Lower leg skin (tissue), 3 donors: ENCODE measurements around the gene RACGAP1.

ENCODE experiments used
- CTCF ChIP-seq, 3 donors: fragments of 450-650 bp; IDR thresholded peaks; one replicate each; pipeline ENCODE4 v1.5.1; 2016; ENCODE audit warnings: antibody characterized with exemption in 3 of 3, mild to moderate bottlenecking in 3 of 3, moderate library complexity in 2 of 3
- POLR2A ChIP-seq, 2 donors: fragments of 450-650 bp; IDR thresholded peaks; one replicate each; pipeline ENCODE4 v1.6.1; 2016 to 2017; ENCODE audit warnings: antibody characterized with exemption in 2 of 2, mild to moderate bottlenecking in 1 of 2, moderate library complexity in 1 of 2

- TF ChIP-seq CTCF (IDR thresholded peaks at IDR 0.05) (no peak), POLR2A (IDR thresholded peaks at IDR 0.05) (no peak)
Measured at GRCh38 chr12:50021031-50021430, 4.3 kb downstream of the RACGAP1 start.
